ENCODE measurements around the gene FRRS1.
"Not testable (repeated sequence)": the region's sequence is repeated elsewhere in the genome, so short reads cannot be mapped to it uniquely, and the experiment has no call there.

Gene FRRS1, protein sequence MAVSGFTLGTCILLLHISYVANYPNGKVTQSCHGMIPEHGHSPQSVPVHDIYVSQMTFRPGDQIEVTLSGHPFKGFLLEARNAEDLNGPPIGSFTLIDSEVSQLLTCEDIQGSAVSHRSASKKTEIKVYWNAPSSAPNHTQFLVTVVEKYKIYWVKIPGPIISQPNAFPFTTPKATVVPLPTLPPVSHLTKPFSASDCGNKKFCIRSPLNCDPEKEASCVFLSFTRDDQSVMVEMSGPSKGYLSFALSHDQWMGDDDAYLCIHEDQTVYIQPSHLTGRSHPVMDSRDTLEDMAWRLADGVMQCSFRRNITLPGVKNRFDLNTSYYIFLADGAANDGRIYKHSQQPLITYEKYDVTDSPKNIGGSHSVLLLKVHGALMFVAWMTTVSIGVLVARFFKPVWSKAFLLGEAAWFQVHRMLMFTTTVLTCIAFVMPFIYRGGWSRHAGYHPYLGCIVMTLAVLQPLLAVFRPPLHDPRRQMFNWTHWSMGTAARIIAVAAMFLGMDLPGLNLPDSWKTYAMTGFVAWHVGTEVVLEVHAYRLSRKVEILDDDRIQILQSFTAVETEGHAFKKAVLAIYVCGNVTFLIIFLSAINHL

DNA sequence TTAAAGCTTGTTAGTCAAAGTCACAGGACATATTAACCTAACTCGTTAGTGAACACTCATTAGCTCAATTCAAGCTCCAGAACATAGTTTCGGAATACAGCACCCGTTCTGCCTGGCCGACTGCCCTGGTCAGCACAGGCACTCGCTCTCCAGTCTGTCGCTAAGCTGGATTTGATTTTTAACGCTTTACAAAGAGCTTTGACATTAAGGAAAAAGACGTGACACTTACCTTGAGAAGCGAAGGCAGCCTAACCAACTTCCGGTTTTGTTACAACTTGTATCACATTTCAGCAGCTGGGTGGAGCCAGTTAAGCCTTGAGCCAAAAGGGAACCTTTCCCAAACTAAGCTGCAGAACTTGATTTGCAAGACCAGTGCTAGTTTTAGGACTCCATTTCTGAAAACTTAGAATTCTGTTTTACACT lies at the start of gene FRRS1:
FRRS1 (minus strand) TSS at position 258 of the 423 bp plus-strand sequence. CDS start 17,867 bp downstream, outside the sequence.
- peak; percentile 18 for DNase-seq (ENCODE audit: low read depth)

DNA sequence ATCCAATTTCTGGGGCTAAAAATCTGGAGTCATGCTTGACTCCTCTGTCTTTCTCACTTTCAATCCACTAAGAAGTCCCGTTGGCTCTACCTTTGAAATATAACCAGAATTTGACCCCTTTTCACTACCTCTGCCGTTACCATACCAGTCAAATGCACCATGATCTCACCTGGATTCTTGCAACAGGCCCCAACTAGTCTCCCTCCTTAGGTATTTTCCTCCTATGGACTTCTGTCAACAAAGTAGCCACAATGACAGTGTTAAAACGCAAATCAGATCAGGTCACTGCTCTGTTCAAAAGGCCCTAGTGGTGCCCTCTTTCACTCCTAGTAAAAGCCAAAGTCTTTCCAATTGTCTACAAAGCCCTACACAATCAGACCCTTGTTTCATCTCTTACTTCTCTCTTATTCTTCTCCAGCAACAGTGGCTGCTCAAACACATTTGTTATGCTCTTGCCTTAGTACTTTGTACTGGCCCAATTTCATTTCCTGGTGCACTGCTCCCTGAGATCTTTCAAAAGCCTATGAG lies 48.0 kb upstream of the FRRS1 start:
- DNase-seq (ENCODE audit: low read depth), result no peak

DNA sequence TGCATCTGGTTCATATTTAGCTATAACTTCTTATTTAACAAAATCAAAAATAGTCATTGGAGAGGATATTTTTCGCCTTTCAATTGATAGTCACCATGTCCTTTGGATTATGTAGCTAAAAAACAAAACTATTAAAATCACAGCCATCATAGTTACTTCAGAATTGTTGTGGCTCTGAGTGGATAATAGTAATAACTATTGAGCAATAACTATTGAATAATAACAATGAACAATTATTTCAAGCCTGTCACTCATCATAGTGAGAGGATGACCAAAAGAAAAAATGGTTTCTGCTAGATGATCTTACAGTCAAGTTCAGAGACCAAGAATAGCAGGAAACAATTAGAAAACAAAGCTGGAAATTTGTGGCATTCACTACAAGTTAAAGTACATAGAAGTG lies 45.3 kb upstream of the FRRS1 start:
- DNase-seq (ENCODE audit: low read depth), result no peak

DNA sequence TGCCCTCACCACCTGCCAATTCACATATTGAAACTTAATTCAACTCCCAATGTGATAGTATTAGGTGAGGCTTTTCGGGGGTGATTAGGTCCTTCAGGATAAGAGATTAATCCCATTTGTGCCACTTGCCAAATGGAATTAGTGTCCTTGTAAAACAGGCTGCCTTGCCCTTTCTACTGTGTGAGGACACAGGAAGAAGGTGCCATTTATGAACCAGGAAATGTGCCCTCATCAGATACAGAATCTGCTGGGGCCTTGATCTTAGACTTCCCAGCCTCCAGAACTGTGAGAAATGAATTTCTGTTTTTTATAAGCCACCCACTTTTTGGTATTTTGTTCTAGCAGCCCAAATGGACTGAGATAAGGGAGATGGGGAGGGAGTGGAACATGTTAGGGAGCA lies 44.6 kb upstream of the FRRS1 start:
- DNase-seq (ENCODE audit: low read depth), result no peak

DNA sequence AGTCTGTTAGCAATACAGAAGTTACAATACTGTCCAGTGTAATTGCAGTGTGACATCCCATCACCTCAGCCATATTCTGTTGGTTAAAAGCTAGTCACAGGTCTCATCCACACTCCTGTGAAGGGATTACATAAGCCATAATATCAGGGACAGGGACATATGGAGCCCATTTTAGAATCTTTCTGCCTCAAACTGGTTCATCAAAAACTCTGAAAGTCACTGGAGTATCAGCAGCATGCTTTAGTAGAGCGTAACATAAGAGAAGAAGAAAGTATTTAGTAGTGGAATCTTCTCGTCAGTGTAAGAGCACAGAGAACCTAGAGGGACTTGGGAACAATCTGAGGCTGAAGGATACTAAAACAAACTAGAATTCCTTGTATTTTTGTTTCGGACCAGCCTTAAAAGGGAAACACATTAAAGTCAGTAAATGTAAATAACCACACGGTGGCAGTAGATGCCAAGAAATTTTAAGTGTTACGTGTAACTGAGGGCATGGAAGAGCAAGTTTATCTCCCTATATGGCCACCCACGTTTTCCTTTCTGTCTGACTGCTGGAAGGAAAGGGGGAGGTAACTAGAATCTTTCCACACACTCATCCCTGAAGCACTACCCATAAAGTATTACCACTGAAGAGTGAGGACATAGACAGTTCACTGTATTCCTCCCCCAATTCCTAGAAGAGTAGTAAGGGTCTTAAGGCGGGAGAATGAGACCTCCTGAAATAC lies 42.1 kb upstream of the FRRS1 start:
- peak; percentile 21 for DNase-seq (ENCODE audit: low read depth)

DNA sequence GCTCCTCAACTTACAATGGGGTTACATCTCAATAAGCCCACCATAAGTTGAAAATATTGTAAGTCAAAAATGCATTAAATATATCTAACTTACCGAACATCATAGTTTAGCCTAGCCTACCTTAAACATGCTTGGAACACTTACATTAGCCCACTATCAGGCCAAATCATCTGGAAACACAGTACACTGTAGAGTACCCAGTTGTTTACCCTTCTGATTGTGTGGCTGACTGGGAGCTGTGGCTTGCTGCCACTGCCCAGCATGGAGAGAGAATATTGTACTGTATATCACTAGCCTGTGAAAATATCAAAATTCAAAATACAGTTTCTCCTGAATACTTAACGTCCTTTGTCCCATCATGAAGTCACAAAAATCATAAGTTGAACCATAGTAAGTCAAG lies 40.4 kb upstream of the FRRS1 start:
- no peak for DNase-seq (ENCODE audit: low read depth)

DNA sequence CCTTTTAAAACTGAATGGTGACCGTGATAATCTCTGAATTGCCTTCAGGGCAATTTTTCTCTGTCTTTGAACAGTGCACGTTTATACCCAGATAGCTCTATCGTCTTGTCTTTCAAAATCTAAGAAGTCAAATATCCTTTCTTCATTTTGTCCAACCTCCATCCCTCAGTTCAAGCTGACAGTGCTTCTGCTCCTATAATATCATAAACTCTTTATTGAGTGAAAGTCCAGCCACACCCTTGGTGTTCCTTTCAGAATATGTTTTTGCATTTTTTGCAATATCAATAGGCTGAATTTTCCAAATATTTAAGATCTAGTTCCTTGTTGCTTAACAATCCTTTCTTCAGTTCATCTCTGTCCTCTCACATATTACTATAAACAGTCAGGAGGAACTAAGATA lies 35.1 kb upstream of the FRRS1 start:
- DNase-seq (ENCODE audit: low read depth), result no peak

DNA sequence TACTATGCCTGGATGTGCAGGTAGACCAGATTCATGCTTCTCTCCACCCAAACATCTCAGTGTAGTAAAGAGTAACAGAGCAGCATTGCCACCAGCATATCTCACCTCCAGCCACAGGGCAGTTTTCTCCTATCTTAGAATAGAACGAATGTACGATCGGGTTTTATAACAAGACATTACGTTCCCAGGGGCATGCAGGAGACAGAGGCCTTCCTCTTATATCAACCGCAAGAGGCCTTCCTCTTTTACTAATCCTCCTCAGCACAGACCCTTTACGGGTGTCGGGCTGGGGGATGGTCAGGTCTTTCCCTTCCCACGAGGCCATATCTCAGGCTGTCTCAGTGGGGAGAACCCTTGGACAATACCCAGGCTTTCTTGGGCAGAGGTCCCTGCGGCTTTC lies 27.4 kb upstream of the FRRS1 start:
- not testable (repeated sequence) for DNase-seq (ENCODE audit: low read depth)

DNA sequence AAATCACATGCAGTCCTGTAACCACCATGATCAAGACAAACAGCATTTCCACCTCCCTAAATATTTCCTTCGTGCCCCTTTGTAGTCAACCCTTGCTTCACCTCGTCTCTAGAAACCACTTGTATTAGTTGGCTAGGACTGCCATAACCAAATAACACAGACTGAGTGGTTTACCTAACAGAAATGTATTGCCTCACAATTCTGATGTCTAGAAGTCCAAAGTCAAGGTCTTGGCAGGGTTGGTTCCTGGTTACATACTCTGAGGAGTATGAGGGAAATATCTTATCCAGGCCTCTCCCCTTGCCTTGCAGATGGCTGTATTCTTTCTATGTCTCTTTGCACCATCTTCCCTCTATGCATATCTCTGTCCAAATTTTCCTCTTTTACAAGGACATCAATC lies 23.3 kb upstream of the FRRS1 start:
- no peak for DNase-seq (ENCODE audit: low read depth)

DNA sequence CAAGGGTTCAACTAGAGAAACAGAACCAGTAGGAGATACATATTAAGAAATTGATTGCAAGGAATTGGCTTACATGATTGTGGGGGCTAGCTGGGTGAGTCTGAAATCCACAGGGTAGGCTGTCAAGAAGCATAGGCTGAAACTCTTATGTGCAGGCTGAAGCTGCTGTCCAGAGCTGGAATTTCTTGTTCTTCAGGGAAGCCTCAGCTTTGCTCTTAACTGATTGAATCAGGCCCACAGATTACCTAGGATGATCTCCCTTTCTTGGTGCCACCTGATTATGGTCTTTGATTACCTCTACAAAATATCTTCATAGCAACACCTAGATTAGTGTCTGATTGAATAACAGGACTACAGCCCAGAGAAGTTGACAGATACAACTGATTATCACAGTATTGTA lies 22.5 kb upstream of the FRRS1 start:
- DNase-seq (ENCODE audit: low read depth), result no peak

DNA sequence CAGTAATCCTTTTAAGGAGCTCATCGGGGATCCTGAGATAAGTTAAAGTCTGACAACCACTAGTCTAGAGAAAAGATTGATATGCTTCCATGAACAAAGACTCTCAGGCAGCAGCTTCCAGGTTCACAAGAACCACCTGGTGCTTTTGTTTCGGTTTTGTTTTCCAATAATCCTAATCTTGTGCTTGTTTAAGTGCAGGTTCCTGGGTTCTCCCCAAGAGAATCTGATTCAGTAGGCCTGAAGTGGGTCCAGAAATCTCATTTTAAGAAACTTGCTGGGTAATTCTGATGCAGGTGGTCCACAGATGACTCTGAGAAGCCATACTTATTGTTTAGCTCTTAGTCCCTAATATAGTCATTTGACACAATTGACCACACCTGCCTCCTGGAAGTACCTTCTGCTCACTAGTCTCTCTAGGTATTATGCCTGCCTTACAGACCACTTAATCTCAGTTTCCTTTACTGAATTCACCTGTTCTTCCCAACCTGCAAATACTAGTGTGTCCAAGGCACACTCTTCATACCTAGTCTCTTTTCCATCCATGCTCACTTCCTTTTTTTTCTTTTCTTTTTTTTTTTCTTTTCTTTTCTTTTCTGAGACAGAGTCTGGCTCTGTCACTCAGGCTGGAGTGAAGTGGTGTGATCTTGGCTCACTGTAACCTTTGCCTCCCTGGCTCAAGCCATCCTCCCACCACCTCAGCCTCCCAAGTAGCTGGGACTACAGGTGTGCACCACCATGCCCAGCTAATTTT lies 20.5 kb upstream of the FRRS1 start:
- no peak for DNase-seq (ENCODE audit: low read depth)

DNA sequence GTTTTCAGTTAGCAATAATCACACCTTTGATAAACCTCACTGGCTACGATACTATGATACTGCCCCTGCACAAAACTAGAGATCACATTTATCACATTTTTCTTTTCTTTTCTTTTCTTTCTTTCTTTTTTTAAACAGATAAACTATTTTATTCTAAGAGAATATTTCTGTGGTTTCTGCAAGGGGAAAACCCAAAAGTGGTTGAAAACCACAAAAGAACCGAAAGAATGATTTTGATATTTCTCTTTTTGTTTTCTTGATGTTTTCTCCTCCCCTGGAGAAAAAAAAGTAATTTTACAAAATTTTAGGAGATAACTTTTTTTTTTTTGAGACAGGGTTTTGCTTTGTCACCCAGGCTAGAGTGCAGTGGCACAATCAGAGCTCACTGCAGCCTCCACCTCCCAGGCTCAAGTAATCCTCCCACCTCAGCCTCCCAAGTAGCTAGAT lies 18.4 kb upstream of the FRRS1 start:
- no peak for DNase-seq (ENCODE audit: low read depth)

DNA sequence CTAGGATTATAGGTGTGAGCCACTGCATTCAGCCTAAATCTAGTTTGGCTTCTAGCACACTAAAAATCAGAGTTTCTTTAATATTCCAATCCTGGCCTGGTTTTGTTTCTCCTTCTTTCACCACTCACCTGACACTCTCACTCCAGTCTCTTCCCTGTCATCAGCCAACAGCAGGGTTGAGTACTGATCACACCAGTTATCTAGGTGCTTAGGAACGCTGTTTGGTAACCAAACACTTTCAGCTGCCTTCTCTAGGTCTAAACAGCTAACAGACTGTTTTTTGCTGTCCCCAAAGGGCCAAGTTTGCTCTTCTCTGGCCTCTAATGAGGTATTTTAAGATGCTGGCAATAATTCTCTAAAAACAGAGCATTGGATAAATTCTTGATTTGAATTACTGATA lies 17.7 kb upstream of the FRRS1 start:
- DNase-seq (ENCODE audit: low read depth), result no peak

DNA sequence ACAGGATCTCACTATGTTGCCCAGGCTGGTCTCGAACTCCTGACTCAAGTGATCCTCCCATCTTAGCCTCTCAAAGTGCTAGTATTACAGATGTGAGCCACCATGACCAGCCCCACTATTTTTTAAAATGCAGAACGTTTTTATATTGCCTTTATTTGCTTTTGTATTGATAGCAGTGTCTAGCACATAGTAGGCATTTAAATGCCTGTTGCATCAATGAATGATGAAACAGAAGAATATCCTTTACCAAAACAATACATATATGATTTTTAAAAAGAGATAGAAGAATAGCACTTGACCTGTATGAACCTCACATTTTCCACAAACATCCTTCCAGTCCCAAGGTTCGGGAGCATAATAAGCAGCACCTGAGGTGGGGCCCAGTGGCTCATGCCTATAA lies 16.5 kb upstream of the FRRS1 start:
- DNase-seq (ENCODE audit: low read depth), result no peak

DNA sequence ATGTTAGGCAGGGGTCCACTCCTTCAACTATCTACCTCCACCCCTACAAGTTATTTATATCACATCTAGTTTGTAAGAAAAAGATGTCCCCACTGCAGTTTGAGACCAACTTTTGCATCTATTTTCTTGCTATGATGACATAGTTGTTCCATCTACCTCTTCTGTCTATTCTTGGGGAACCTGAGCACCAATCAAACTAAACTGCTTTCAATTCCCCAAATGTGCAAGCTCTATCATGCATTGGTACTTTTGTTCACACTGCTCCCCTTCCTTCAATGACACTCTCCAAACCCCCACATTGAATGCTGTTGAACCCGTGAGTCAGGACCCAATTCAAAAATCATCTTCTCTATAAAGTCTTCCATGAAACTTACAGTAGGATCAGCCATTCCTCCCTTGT lies 16.0 kb upstream of the FRRS1 start:
- DNase-seq (ENCODE audit: low read depth), result no peak

DNA sequence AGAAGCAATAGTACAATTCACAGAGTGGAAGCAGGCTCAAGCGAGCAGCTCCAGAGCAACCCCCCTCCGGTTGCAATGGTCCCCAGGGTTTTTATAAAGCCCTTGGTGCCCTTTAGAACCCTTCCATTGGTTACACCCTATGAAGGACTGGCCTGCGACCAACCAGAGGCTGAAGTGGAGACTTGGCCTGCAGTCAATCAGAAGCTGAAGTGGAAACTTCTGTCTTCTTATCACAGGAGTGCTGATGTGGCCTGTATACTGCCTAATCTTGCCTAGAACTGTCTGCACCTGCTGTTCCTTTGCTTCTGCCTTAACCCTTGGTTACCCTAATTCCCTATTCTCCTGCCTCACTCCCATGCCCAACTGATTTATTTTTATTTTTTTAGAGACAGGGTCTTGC lies 15.4 kb upstream of the FRRS1 start:
- no peak for DNase-seq (ENCODE audit: low read depth)

DNA sequence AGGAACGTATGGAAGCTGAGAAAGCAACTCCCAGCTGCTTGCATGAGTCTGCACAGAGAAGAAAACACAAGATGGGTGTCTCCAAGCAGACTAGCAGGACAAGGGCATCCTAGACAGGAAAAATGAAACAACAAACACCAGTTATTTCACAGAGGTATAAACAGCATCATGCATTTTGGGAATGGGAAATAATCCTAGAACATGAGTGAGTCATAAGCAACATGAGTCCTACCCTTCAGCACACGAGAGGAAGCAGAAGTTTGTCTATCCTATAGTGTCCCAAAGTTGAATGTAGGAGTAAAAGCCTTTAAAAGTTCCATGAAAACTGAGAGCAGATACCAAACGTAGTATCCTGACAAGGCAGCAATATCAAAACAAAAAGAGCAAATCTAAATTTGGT lies 11.3 kb upstream of the FRRS1 start:
- DNase-seq (ENCODE audit: low read depth), result no peak

DNA sequence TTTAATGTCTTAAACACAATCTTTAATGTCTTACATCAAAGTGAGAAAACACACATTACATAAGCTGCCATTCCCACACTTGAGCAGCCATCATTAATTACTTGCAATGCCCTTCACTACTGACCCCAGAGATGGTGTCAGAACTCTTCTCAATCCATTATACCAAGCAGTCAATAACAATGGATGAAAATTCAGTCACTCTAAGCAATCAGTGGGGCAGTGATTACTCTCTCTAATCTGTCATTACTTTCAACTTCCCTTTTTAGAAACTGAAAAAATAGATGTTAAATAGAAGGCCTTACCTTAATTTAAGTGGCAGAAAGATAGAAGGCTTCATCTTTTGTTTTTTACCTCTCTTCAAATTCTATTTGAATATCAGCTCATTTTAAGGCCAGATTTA lies 9.7 kb upstream of the FRRS1 start:
- no peak for DNase-seq (ENCODE audit: low read depth)

DNA sequence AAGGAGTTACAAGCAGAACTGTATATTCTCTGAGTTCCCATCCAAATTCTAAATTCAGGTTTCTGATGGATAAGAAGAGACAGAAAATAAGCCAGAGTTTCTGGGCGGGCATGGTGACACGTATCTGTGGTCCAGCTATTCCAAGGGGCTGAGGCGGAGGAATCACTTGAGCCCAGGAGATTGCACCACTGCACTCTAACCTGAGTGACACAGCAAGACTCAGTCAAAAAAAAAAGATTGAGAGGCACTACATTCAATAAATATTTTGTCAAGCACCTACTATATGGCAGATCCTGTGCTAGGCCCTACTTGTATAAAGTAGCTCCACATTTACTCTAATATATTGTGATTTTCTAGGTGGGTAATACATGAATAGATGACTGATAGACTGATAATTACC lies 6.4 kb upstream of the FRRS1 start:
- DNase-seq (ENCODE audit: low read depth), result no peak

DNA sequence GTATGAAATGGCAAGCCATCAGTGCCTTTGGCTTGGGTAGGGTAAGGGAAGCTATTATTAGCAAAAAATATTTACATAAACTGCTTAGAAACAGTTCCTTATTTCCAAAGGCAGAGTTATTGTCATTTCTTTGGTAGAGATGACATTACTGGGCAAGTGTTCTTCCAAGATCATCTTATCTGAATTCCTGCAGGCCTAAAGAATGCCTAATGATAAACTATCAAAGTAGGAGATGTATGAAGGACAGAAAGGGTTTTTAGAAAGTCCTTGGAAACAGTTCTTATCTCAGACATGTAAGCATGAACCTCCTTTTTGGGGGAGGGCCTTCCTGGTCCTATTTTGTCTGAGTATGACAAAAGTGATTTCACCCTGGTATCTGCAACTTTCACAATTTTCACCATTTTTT lies 5.1 kb upstream of the FRRS1 start:
- DNase-seq (ENCODE audit: low read depth), result no peak

DNA sequence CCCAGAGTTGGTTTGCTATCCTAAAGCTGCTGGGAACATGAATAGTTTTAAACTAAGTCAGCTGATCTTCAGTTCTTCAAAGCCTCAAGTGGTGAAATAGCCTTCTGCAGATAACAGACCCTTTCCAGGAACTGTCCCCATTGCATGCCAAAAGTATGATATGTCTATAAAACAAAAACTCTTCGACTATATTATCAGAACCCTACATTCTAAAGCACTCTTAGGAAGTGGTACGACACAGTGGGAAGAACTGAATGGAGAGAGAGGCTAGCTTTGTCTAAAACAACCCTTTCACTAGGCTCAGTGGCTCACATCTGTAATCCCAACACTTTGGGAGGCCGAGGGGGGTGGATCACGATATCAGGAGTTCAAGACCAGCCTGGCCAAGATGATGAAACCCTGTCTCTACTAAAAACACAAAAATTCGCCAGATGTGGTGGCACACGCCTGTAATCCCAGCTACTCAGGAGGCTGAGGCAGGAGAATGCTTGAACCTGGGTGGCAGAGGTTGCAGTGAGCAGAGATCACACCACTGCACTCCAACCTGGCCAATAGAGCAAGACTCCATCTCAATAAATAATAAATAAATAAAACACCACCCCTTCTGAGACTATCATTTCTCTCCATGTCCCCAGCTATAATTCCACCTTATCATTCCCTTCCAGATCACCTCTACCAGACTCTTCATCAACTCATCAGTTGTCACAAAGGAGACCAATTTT lies 2.2 kb upstream of the FRRS1 start:
- no peak for DNase-seq (ENCODE audit: low read depth)

DNA sequence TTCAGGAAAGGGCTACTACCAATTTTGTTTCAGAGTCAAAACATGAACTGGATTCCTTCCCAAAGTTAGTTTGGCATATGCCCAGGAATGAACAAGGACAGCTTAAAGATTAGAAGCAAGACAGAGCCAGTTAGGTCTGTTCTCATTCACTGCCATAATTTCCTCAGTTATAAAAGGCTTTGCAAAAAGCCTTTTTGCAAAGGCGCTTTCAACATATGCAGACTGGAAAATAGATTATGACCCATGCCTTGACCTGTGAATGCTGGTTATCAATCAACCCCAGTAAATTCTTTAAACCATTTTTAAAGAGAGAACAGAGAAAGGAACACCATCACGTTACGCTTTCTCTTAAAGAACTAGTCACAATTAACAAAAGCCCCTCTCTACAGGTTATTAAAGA lies 1.7 kb upstream of the FRRS1 start:
- no peak for DNase-seq (ENCODE audit: low read depth)
